Measurements from ENCODE around the gene FGFBP1.
"Not testable (repeated sequence)": the region's sequence is repeated elsewhere in the genome, so short reads cannot be mapped to it uniquely, and the experiment has no call there.

The FGFBP1 gene

DNA sequence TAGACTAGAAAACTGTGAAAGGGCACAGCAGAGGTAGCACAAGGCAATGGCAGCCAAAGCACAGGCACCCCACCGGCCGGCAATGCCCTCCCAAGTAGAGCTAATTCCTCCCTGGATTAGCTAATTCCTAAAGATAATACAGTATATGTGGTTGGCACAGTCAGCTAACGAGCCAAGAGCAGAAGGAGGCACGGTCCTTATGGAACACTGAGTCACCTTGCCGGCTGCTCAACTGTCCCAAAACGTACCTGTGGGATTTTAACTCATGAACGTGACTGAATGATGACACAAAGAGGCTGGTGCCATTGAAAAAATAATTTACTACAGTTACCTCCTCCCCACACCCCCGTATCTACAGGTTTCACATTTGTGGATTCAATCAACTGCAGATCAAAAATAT lies 9.1 kb upstream of the FGFBP1 start:
- in situ Hi-C loops (cut with HindIII; ENCODE audit: low sequenced_read_pairs) = no loop called here

- in situ Hi-C loops (cut with HindIII; ENCODE audit: low sequenced_read_pairs) = no loop called here
Observed at GRCh38 chr4:15945516-15945915, 7.0 kb upstream of the FGFBP1 start.

DNA sequence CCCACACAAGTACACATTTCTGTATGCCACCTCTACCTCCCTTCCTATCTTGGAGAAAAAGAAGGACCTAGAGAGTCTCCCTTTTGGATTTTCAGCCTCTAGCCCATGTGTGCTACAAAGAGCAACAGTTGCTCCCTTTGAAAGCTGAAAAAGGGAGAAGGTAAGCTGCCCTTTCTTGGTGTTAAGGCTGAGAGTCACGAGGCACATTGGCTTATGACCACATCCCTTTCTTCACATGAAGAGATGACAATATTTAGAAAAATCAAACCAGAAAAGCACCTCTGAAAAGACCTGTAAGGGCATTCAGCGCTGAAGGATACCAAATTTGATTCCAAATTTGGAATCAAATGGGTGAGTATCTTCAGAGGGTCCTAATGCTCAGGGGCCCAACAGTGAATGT lies 6.4 kb upstream of the FGFBP1 start:
- in situ Hi-C loops (cut with HindIII; ENCODE audit: low sequenced_read_pairs) = no loop called here

- in situ Hi-C loops (cut with HindIII; ENCODE audit: low sequenced_read_pairs) = no loop called here
Observed at GRCh38 chr4:15942283-15942682, 3.7 kb upstream of the FGFBP1 start.

GRCh38 chr4:15938182-15938581 lies 358 bp downstream of the FGFBP1 start:
- in situ Hi-C loops (cut with HindIII; ENCODE audit: low sequenced_read_pairs) = no loop called here

GRCh38 chr4:15936495-15936894 lies 2.0 kb downstream of the FGFBP1 start:
- in situ Hi-C loops (cut with HindIII; ENCODE audit: low sequenced_read_pairs) = no loop called here

- in situ Hi-C loops (cut with HindIII; ENCODE audit: low sequenced_read_pairs) = no loop called here
Observed at GRCh38 chr4:15935504-15936402, 2.8 kb downstream of the FGFBP1 start.

DNA sequence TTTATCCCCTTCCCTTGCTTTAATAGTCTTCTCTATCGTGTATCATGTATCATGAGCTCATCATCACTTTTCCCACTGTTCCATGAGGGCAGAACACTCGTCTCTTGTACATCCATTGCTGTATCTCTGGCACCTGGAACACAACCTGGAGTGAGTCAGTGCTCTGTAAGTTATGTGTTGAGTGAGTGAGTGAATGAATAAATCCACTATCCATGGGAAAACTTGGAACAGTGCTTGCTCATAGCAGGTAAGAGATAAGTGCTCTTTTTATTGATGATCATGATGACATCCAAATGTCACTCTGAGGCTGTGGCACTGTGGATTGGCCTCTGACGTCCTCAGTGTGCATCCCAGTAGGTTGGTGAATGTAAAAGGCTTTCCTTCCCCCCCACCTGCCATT lies 4.3 kb downstream of the FGFBP1 start:
- in situ Hi-C loops (cut with HindIII; ENCODE audit: low sequenced_read_pairs) = no loop called here

- in situ Hi-C loops (cut with HindIII; ENCODE audit: low sequenced_read_pairs) = no loop called here
Observed at GRCh38 chr4:15931451-15932210, 6.9 kb downstream of the FGFBP1 start.

DNA sequence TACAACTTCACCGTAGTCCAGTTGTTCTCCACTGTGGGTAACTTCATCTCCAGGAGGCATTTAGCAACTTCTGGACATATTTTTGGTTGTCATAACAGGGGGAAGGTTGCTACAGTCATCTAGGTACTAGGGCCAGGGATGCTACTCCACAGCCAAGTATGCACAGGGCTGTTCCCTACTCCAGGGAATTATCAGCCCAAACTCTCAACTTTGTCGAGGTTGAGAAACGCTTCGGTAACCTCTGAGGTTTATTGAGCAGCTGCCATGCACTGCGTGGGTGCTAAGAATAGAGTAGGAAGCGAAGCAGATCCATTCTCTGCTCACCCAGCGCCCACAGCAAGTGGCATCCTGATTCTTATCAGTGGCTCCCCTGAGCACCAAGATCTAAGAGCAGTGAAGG lies 8.2 kb downstream of the FGFBP1 start:
- in situ Hi-C loops (cut with HindIII; ENCODE audit: low sequenced_read_pairs) = no loop called here

GRCh38 chr4:15929540-15929939 lies 9.0 kb downstream of the FGFBP1 start:
- in situ Hi-C loops (cut with HindIII; ENCODE audit: low sequenced_read_pairs) = no loop called here

DNA sequence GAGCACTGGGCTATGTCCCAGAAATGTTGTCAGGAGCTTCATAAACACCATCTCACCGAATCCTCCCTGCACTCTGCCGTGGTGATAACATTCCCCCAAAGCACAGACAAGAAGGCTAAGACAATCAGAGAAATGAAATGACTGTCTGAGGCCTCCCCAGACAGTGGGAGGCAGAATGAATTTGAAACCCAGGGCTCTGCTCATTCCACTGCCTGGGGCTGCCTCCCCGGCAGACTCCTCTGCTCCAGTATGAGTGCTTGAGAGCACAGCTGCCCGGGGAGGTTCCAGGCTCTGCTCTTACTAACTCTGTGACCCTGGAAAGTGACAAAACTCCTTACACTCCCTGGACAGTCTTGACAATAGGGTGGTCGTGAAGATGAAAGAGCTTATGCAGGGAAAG lies 9.7 kb downstream of the FGFBP1 start:
- in situ Hi-C loops (cut with HindIII; ENCODE audit: low sequenced_read_pairs) = no loop called here

DNA sequence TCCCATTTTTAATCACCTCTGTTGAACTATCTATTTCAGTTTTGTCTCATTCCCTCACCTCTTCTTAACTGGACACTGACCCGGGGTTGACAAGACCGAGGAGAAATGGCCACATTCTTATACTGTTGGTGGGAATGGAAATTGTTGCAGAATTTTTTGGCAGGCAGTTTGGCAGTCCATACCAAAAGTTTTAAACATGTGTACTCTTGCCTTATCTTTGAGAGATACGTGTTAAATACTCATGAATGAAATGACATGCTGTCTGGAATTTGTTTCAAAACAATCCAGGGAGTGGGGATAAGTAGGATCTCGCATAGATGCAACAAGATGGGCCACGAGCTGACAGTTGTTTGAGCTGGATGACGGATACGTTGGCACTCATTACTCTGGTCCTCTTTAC lies 12.1 kb downstream of the FGFBP1 start:
- in situ Hi-C loops (cut with HindIII; ENCODE audit: low sequenced_read_pairs) = no loop called here

DNA sequence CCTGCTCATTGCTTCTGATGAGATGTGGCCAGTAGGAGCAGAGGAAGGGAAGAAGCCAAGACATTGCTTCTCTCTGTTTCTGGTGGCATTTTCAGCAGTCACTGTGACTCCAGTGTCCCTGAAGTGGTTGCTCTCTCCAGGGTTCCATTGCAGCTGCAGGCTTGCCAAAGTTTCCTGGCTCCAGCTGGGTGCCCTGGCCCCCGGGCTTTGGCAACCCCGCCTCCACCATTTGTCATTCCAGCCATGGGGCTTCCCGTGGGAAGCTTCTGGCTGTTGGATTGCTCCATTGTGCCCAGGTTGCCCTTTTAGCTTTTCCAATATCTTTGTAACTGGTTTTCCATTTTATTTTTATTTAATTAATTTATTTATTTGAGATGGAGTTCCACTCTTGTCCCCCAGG lies 12.7 kb downstream of the FGFBP1 start:
- in situ Hi-C loops (cut with HindIII; ENCODE audit: low sequenced_read_pairs) = no loop called here

GRCh38 chr4:15921592-15921932 lies 17.0 kb downstream of the FGFBP1 start:
- in situ Hi-C loops (cut with HindIII; ENCODE audit: low sequenced_read_pairs) = no loop called here

GRCh38 chr4:15920723-15921591 lies 17.6 kb downstream of the FGFBP1 start:
- in situ Hi-C loops (cut with HindIII; ENCODE audit: low sequenced_read_pairs) = no loop called here

DNA sequence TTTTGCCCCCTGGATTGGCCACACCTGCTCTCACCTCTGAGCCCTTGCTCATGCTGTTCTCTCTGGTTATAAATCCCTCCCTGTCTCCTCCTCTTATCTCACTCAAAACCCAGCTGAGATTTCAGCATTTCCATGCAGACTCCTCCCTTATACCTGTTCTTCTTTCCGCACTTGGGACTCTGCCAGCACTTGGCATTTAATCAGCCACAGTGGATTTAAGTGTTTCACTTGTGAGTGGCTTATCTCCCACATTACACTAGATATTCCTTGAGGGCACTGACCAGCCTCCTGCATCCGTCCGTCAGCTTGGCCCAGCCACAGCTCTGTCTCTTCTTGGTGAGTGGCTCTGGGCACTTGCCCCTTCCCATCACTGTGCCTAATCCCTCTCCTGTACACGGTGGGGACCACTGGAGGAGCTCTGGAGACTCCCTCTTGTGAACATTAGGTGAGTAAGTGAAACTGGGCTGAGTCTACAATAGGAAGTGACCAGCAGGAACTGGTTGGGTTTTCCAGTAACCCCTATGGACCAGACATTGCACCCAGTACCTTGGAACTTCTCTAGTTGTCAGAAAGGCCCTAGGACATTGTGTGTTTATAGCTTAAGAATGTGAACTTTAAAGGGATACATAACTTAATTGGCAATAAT lies 19.9 kb downstream of the FGFBP1 start:
- in situ Hi-C loops (cut with HindIII; ENCODE audit: low sequenced_read_pairs) = no loop called here

DNA sequence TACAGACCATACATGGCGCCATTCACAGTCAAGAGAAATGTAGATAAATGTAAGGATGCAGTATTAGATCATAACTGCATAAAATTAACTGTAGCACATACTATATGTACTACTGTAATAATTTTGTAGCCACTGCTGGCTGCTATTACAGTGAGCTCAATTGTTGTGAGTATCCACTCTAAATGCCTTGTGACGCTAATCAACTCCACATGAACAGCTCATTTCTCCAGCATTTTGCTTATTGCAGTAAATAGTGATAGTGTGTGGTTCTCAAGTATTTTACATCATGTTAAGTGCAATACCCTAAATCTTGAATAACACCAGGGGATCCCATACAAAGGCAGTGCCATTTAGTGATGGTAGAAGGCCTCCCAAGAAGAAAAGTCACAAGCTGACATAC lies 21.2 kb downstream of the FGFBP1 start:
- in situ Hi-C loops (cut with HindIII; ENCODE audit: low sequenced_read_pairs) = no loop called here

- in situ Hi-C loops (cut with HindIII; ENCODE audit: low sequenced_read_pairs) = not testable (repeated sequence)
Observed at GRCh38 chr4:15916358-15916757, 22.2 kb downstream of the FGFBP1 start.

GRCh38 chr4:15914736-15915135 lies 23.8 kb downstream of the FGFBP1 start:
- in situ Hi-C loops (cut with HindIII; ENCODE audit: low sequenced_read_pairs) = no loop called here

- in situ Hi-C loops (cut with HindIII; ENCODE audit: low sequenced_read_pairs) = no loop called here
Observed at GRCh38 chr4:15914291-15914690, 24.2 kb downstream of the FGFBP1 start.

Data from DLD1 (cell line).